GM19372 (cell line): ENCODE results near the gene F11.
"Not testable (repeated sequence)": the region's sequence is repeated elsewhere in the genome, so short reads cannot be mapped to it uniquely, and the experiment has no call there.

Experiments
- ATAC-seq: cut with Tn5 transposase; IDR thresholded peaks from one replicate; pipeline ENCODE4 v1.9.1; 2021; ENCODE audit warnings: mild to moderate bottlenecking, low read depth, moderate library complexity; ENCODE audit not compliant: unreplicated experiment

F11 gene

DNA sequence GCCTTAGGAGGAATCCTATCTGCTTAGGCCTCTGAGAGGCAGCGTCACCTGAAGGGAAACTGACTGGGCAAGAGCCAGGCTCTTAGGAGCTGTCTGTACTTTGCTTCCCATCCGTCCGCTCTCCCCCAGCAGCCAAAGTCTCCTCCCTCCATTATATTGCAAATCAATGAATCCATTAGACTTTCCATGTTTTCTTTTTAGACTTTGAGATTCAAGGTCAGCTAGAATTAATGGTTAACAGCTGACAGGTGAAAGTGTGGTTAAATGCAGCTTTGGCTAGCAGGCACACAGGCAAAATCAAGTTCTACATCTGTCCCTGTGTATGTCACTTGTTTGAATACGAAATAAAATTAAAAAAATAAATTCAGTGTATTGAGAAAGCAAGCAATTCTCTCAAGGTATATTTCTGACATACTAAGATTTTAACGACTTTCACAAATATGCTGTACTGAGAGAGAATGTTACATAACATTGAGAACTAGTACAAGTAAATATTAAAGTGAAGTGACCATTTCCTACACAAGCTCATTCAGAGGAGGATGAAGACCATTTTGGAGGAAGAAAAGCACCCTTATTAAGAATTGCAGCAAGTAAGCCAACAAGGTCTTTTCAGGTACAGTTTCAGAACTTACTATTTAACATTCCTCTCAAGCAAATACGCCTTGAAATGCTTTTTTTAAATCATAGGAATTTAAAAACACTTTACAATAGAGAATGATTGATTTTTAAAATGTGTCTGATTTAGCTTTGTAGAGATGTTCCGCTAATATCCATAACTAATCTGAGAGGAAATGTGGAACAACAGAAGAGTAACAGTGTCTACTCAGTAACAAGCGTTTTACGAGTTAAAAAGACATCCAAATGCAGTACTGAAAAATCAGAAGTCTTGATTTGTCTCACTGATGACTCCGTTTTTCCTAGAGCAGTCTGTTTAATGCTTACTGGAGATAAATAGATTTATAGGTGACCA lies at the start of gene F11:
Gene F11 (plus strand): TSS at position 507 of the 970 bp plus-strand sequence. CDS start 948 bp downstream, outside the sequence.
- no peak for ATAC-seq

DNA sequence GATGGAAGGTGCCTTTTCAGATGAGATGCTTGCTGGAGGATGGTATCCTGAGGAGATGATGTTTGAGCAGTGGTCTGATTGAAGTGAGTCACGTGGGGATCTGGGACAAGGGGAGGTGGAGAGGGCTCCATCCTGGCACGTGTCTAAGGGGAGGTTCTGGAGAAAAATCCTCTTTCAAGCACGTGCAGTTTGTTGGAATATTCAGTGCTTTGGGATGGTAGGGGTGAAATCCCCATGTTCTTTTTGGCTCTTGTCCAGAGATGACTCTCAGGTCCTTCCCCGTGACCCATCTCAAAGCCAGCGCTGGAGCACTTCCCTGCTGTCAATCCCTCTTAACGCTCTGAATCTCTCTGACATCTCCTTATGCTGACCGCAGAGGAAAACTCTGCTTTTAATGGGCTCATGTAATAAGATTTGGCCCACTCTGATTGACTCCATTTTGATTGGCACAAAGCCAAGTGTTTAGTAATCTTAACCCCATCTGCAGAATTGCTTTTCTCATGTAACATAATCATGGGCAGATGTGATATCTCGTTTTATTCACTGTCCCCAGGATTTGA lies 49.4 kb upstream of the F11 start:
- ATAC-seq, result no peak

DNA sequence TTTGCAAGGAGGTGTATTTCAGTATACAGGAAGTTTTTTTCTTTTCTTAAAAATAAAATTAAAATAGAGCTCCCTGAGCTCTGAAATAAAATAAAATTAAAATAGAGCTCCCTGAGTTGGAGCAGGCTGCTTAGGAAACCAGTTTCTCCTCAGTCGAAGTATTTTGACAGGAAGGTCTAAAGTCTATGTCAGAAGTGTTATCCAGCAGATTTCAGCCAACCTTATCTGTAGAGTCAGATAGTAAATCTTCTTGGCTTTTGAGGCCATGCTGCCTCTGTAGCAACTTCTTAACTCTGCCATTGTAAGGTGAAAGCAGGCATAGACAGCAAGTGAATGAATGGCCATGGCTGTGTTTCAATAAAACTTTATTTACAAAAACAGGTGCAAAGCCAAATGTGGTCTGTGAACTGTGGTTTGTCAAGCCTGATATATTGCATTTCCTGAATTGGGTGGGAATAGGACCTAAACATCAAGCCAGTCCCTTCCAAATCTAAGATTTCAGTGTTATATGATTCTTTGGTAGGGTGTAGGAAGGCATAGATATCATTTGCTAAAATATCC lies 48.2 kb upstream of the F11 start:
- no peak for ATAC-seq

DNA sequence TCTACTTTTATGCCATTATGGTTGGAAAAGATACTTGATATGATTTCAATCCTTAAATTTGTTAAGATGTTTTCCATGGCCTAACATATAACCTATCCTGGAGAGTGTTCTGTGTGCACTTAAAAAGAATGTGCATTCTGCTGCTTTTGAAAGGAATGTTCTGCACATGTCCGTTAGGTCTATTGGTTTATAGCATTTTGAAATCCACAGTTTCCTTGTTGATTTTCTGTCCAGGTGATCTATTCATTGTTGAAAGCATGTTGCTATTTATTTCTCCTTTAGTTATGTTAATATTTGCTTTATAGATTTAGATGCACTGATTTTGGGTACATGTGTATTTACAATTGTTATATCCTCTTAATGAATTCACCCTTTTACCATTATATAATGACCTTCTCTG lies 44.4 kb upstream of the F11 start:
- no peak for ATAC-seq

DNA sequence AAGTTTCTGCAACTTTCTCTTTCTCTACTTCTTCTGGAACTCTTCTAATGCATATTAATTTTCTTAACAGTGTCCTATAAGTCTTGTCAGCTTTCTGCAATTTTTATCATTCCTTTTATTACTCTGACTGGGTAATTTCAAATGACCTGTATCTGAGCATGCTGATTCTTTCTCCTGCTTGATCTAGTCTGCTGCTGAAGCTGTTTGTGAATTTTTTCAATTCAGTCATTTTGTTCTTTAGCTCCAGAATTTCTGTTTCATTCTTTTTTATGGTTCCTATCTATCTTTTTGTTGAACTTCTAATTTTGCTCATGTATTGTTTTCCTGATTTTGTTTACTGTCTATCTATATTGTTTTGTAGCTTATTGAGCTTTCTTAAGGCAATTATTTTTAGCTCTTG lies 40.1 kb upstream of the F11 start:
- no peak for ATAC-seq

DNA sequence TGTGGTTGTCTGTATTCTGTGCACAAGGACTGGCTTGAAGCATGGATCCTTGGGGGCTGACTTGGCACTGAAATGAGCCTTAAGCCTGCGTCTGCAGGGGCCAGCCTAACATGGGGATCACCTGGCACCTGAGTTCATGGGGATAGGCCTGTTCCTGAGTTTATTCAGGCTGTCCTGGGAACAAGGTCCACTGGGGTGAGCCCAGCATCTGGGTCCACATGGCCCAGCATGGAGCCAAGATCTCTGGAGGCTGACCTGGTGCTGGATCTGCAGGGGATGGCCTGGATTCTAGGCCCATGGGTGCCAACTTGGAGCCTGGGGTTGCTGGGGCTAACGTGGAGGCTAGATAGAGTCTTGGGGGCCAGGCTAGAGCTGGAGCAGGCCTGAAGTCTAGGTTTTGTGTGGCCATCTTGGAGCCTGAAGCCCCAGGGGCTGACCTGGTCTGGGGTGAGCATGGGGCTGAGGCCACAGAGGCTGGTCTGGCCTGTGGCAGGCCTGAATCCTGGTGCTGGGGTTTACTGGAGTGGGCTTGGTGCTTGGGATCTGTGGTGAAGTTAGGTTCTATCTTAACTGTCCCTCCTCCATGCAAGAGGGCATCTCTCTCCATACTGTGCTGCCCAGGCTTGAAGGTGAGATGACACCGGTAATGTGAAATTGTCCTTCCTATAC lies 39.3 kb upstream of the F11 start:
- ATAC-seq, result no peak

DNA sequence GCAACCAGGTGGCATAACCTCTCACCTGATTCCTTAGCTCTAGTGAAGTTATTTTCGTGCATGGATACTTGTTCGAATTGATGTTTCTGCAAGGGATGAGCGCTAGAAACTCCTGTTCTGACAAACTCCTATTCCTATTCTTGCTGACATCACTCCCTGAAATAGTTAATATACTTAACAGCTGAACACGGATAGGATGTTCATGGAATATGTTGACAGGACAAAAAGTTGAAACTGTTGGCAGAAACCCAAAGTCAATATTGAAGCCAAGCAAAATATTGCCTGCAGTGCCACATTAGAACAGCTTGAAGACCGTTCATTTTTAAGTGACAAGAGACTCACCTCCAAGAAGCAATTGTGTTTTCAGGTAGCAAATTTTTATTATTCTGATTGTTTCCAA lies 38.8 kb upstream of the F11 start, which contains the start of gene KLKB1:
Gene KLKB1 (plus strand): TSS at position 287 of the 400 bp plus-strand sequence. CDS start 689 bp downstream, outside the sequence.
- ATAC-seq, result no peak

DNA sequence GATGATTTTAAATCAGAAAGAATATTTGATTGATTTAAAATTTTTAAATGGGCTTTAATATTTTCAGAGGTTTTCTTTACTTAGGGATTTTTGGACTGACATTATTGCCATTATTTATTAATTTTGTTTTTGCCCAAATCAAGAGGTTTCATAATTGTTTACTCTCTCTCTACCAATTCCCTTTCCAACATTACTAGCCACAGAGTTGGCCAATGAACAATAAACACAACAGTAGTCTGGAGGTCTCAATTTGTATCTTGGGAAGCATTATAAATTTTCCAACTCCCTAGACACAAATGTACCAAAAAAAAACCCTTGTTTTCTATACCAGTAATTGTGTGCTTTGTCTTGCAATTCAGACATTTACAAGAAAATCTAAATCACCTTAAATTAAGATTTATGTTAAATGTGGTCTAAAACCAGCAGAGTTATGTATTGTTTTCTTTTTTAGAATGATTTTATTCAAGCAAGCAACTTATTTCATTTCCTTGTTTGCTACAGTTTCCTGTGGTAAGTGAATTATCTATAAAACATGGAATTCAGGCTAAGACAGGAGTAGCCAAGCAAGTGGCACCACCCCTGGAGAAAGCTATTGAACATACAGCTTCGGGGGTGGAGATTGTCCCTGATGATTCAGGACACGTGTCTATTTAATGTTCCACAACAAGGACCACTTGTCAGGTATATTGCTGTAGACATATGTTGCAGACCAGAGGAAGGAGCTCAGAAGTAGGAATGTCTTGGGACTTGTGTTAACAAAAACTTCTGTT lies 38.1 kb upstream of the F11 start:
- no peak for ATAC-seq

DNA sequence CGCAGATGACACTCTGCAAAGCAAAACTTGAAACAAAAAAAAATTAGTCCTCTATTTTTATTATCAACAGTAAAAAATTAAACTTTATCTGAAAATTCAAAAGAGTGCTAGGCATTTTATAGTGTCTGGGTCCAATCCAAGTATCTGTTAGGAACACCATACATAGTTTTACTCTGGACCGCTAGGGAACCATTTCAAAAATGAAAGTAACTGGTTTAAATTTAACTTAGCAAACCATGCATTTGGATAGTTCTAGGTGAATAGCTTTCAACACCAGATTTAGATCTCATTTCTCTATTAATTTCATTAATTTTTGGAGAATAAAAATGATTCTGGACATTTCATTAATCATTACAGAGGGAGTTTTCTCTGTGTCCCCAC lies 37.5 kb upstream of the F11 start:
- ATAC-seq, result no peak

DNA sequence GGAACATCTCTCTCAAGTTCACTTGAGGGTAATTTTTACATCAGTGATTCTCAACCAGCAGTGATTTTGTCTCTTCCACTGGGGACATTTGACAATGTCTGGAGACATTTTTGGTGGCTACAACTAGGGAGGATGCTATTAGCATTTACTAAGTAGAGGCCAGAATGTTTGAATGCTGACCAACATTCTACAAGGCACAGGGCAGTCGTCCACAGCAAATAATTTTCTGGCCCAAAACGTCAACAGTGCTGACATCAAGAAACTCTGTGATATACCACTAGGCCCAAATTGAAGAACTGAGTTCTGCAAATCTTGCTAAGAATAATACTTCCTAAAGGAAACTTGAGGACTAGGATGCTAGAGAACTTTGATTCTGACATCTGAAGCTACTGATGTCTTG lies 31.6 kb upstream of the F11 start:
- ATAC-seq, result no peak

DNA sequence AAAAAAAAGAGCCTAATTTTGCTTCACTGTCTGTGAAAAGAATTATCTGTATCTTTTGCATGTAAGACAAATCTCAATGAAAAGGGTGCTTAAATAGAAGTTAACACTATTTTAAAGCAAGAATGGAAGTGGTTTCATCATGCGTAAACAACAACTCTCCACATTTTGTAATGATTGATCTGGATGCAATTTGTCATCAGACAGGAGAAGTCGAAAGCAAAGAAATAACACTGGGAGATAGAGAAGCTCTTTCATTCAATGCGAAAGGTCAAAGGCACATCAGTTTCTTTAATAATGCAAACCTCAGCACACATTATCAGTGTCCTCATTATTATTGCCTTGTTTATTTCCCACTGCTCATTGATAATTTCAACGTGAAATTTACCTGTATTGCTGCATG lies 29.9 kb upstream of the F11 start:
- ATAC-seq, result no peak

DNA sequence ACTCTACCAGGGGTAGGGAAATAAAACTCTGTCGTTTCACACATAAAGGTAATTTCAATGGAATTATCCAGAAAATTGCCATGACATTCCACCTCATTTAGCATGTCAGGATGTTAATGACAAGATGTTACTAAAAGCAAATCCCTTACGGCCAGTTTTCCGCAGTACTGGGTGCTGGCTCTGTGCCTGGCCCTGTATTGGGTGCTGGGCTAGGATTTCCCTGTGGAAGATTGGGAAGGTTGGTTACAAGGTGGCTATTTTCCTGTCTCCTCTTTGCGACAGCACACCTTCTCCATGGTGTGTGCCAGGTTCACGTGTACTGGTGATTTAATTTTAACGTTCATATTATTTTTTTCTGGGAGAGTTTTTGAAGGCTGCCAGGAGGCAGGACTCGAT lies 25.5 kb upstream of the F11 start:
- ATAC-seq, result no peak

DNA sequence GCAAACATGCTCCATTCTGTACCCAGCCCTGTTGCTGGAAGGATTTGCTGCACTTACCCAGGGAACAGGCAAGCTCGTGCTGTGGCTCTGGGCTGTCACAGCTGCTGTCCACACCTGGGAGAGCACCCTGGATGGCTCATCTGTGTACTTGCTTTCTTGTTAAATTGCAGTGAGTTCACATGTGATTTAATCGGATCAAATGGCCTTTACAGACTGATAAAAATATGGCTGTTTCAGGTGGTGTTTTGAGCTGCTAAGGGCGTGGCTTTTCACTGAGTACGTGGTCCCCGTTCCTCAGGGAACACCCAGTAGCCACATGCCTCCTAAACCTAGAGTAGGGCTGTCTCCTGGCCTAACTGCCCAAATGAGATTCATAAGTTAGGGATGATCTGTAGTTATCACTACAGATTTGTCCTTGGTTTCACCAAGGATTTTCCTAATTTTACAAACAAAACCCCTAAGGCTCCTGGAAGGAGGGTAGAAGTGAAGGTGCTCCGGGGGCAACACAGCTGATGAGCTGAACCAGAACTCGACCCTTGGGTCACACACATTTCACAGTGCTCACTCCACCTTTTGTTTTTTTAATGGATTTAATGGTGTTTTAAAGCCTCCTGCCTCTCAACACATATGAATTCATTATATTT lies 25.0 kb upstream of the F11 start:
- no peak for ATAC-seq

DNA sequence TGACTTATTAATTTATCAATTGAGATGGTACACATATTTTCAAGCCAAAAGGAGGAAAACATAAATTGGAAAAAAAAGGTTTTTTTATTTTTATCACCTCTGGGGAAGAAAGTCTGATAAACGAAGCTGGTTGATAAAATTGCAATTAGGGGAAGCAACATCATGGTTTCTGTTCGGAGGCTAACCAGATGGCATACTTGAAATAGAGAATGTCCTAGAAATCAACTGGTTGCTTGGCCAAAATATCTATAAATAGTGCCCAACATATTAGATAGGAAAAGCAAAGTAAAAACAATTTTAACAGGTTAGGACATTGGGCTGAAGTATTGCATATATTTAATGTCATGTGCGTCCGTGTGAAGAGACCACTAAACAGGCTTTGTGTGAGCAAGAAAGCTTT lies 24.4 kb upstream of the F11 start:
- no peak for ATAC-seq

DNA sequence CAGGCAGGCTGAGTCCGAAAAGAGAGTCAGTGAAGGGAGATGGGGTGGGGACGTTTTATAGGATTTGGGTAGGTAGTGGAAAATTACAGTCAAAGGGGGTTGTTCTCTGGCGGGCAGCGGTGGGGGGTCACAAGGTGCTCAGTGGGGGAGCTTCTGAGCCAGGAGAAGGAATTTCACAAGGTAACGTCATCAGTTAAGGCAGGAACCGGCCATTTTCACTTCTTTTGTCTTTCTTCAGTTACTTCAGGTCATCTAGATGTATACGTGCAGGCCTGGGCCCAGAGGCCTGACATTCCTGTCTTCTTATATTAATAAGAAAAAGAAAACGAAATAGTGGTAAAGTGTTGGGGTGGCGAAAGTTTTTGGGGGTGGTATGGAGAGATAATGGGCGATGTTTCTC lies 24.0 kb upstream of the F11 start:
- not testable (repeated sequence) for ATAC-seq

DNA sequence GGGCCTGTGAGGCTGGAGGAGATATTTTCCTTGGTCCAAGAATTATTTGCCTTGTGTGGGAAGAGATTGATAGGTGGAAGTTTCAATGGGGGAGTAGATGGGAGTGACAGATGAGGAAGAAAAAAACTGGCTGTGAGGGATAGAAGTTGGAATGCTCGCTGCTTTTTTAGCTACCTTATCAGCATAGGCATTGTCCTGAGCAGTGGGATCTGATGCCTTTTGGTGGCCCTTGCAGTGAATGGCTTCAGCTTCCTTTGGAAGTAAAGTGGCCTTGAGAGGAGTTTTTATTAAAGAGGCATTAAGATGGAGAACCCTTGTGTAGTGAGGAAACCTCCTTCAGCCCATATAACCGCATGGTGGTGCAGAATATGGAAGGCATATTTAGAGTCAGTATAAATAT lies 22.7 kb upstream of the F11 start:
- ATAC-seq, result no peak

DNA sequence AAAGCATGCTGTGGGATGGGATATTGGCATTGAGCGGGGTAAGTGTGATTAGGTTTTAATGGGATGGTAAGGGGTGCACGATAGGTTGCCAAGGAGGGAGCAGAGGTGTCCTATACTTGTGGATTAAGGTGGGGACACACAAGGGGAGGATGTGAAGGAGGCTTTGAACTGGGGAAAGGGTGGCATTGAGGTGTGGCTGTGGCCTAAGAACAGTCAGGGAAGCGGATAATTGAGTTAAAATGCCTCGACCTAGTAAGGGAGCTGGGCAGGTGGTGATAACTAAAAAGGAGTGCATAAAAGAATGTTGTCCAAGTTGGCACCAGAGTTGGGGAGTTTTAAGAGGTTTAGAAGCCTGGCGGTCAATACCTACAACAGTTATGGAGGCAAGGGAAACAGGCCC lies 21.2 kb upstream of the F11 start:
- ATAC-seq, result no peak

DNA sequence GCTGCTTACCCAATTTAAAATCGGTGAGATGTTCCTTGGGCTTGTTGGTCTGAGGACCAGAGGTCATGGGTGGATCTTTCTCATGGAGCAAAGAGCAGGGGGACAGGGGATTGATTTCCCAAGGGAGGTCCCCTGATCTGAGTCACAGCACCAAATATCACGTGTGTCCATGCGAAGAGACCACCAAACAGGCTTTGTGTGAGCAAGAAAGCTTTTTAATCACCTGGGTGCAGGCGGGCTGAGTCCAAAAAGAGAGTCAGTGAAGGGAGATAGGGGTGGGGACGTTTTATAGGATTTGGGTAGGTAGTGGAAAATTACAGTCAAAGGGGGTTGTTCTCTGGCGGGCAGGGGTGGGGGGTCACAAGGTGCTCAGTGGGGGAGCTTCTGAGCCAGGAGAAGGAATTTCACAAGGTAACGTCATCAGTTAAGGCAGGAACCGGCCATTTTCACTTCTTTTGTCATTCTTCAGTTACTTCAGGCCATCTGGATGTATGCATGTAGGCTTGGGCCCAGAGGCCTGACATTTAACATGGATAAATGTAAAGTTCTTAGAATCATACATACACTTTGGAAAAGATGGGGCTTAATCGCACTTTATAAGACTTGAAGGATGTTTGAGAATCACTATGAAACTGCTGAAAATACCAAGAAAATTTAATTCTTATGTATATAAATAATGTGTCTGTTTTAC lies 18.8 kb upstream of the F11 start:
- ATAC-seq, result not testable (repeated sequence)

DNA sequence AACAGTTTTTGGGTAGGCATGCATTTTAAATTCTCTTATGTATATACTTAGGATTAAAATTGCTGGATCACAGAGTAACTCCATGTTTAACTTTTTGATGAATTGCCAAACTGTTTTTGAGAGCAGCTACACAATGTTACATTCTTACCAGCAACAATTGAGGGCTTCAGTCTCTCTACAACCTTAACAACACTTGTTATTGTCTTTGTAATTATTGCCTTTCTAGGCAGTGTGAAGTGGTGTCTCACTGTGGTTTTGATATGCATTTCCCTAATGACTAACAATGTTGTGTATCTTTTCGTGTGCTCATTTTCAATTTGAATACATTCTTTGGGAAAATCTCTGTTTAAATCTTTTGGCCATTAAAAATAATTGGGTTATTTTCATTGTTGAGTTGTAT lies 17.3 kb upstream of the F11 start:
- no peak for ATAC-seq
